Astrocyte (in vitro differentiated cells and primary cell): ENCODE data around the gene RASGEF1C. TPM values are rescaled to one million over a fixed set of nuclear protein-coding genes. Genes with fewer than 3 reads are reported as not detected.

Source experiments
- DNase-seq: peaks from one replicate; pipeline ENCODE4 v3.0.0-alpha.2; 2010; ENCODE audit warnings: low read depth
- FAIRE-seq: peaks from 2 replicates; lab custom pipeline; 2011; peaks lifted over from hg19 to GRCh38; lab: Jason Lieb, UNC
- H2AFZ ChIP-seq: 2 replicates; pipeline ENCODE4 v1.6.0; 2012; ENCODE audit warnings: low read depth, low read length, inconsistent platforms
- H3K27ac ChIP-seq: 2 replicates; pipeline ENCODE4 v1.5.1; 2011; ENCODE audit warnings: low read depth, low read length, inconsistent platforms
- H3K27me3 ChIP-seq: 2 replicates; pipeline ENCODE4 v1.6.0; 2011; ENCODE audit warnings: low read length, inconsistent platforms; ENCODE audit not compliant: insufficient read depth
- H3K36me3 ChIP-seq: 2 replicates; pipeline ENCODE4 v1.5.1; 2011; ENCODE audit warnings: low read length, inconsistent platforms; ENCODE audit not compliant: insufficient read depth
- H3K4me1 ChIP-seq: 2 replicates; pipeline ENCODE4 v1.5.1; 2011; ENCODE audit warnings: low read length, inconsistent platforms; ENCODE audit not compliant: insufficient read depth
- H3K4me2 ChIP-seq: 2 replicates; pipeline ENCODE4 v1.6.0; 2012; ENCODE audit warnings: low read length, inconsistent platforms
- H3K4me3 ChIP-seq: 2 replicates; pipeline ENCODE4 v1.5.1; 2011; ENCODE audit warnings: low read depth, mild to moderate bottlenecking, low read length, inconsistent platforms; ENCODE audit not compliant: insufficient read depth
- H3K79me2 ChIP-seq: 2 replicates; pipeline ENCODE4 v1.6.0; 2012; ENCODE audit warnings: mild to moderate bottlenecking, low read length, inconsistent platforms; ENCODE audit not compliant: insufficient read depth
- H3K9ac ChIP-seq: 2 replicates; pipeline ENCODE4 v1.6.0; 2012; ENCODE audit warnings: mild to moderate bottlenecking, low read length, inconsistent platforms
- H3K9me3 ChIP-seq: 2 replicates; pipeline ENCODE4 v1.5.1; 2012; ENCODE audit warnings: low read depth, mild to moderate bottlenecking, low read length, inconsistent platforms; ENCODE audit not compliant: insufficient read depth
- H4K20me1 ChIP-seq: 2 replicates; pipeline ENCODE4 v1.6.0; 2012; ENCODE audit warnings: low read length, inconsistent platforms; ENCODE audit not compliant: insufficient read depth
- H3K27ac Mint-ChIP-seq: one replicate; pipeline ENCODE4 v1.8.0; 2021; ENCODE audit warnings: mild to moderate bottlenecking, mixed read lengths; ENCODE audit not compliant: unreplicated experiment
- H3K27me3 Mint-ChIP-seq: one replicate; pipeline ENCODE4 v1.8.0; 2021; ENCODE audit warnings: low read depth, mixed read lengths; ENCODE audit not compliant: unreplicated experiment
- H3K36me3 Mint-ChIP-seq: one replicate; pipeline ENCODE4 v1.8.0; 2021; ENCODE audit warnings: low read depth, mixed read lengths; ENCODE audit not compliant: unreplicated experiment
- H3K4me1 Mint-ChIP-seq: one replicate; pipeline ENCODE4 v1.8.0; 2021; ENCODE audit warnings: low read depth, mixed read lengths; ENCODE audit not compliant: unreplicated experiment
- H3K4me3 Mint-ChIP-seq: one replicate; pipeline ENCODE4 v1.8.0; 2021; ENCODE audit warnings: mild to moderate bottlenecking, moderate library complexity, mixed read lengths; ENCODE audit not compliant: unreplicated experiment
- H3K9me3 Mint-ChIP-seq: one replicate; pipeline ENCODE4 v1.8.0; 2021; ENCODE audit warnings: mild to moderate bottlenecking, mixed read lengths; ENCODE audit not compliant: unreplicated experiment
- EZH2 ChIP-seq: IDR thresholded peaks from 2 replicates; pipeline ENCODE4 v1.6.1; 2012; ENCODE audit warnings: mild to moderate bottlenecking, low read length, inconsistent platforms; ENCODE audit not compliant: insufficient read depth
- total RNA-seq: library from RNA; stranded (reverse); gene quantifications from 2 replicates; pipeline ENCODE4 v1.2.1, GENCODE V29; 2021
- TF ChIP-seq, protein P1 (sequence below): IDR thresholded peaks from 2 replicates; pipeline ENCODE4 v1.5.1; 2011; ENCODE audit warnings: low read depth, mild to moderate bottlenecking, inconsistent platforms, low read length, moderate library complexity; ENCODE audit not compliant: insufficient read depth

RASGEF1C gene
- total RNA-seq, 1 donor from 2014 or later: 0.41 TPM

DNA sequence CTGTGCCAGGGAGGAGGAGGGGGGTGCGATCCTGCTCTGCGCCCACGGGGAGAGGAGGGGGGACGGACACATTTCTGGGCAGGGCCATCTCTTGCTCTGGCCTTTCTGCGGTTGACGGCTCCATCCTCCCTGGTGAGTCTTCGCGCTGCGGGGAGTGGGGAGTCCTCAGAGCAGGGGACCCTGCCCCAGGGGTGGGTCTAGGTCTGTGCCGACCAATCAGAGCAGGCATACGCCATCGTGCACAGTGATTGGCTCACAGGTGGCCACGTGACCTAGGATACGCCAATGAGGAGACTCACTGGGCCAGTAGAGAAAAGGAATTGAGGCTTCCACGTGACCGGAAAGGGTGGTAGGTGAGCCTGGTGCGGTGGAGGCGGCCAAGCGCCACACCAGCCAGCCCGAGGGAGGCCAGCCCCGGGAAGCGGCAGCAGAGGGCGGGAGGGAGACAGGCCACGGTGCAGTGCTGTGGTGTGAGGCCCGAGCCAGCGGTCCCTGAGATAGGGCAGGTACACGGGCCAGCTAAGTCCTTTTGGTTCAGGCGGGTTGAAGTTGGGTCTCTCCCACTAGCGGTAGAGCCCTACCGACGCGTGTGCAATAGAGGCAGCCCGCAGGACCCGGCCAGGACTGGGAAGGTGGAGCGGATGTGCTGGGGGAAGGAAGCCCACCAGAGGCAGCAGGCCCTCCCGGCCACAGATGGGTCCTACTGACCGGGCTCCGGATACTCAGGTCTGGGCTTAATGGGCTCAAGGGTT, 72.2 kb downstream of the RASGEF1C start:
- Mint-ChIP-seq H3K36me3 (no peaks in the 10 kb centered on the region), H3K4me3 (no peak overlapping the region), H3K27ac (no peak overlapping the region), H3K4me1 (peaks cover 4% of the 10 kb centered on the region), H3K27me3 (peaks cover 56% of the 10 kb centered on the region), H3K9me3 (peaks cover 3% of the 10 kb centered on the region)
- TF ChIP-seq, protein P1, sequence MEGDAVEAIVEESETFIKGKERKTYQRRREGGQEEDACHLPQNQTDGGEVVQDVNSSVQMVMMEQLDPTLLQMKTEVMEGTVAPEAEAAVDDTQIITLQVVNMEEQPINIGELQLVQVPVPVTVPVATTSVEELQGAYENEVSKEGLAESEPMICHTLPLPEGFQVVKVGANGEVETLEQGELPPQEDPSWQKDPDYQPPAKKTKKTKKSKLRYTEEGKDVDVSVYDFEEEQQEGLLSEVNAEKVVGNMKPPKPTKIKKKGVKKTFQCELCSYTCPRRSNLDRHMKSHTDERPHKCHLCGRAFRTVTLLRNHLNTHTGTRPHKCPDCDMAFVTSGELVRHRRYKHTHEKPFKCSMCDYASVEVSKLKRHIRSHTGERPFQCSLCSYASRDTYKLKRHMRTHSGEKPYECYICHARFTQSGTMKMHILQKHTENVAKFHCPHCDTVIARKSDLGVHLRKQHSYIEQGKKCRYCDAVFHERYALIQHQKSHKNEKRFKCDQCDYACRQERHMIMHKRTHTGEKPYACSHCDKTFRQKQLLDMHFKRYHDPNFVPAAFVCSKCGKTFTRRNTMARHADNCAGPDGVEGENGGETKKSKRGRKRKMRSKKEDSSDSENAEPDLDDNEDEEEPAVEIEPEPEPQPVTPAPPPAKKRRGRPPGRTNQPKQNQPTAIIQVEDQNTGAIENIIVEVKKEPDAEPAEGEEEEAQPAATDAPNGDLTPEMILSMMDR: no peak
- no peak for TF ChIP-seq EZH2
- no peak overlapping the region for H2AFZ ChIP-seq
- no peak overlapping the region for H3K9ac ChIP-seq
- FAIRE-seq: no peak
- no peaks in the 10 kb centered on the region for H4K20me1 ChIP-seq
- H3K4me2 ChIP-seq: no peak overlapping the region
- H3K79me2 ChIP-seq: no peaks in the 10 kb centered on the region
- no peak overlapping the region for H3K4me3 ChIP-seq
- no peak for DNase-seq
- no peaks in the 10 kb centered on the region for H3K36me3 ChIP-seq
- H3K4me1 ChIP-seq: peaks cover 11% of the 10 kb centered on the region
- no peak overlapping the region for H3K27ac ChIP-seq
- no peaks in the 10 kb centered on the region for H3K9me3 ChIP-seq
- H3K27me3 ChIP-seq: peaks cover 20% of the 10 kb centered on the region

DNA sequence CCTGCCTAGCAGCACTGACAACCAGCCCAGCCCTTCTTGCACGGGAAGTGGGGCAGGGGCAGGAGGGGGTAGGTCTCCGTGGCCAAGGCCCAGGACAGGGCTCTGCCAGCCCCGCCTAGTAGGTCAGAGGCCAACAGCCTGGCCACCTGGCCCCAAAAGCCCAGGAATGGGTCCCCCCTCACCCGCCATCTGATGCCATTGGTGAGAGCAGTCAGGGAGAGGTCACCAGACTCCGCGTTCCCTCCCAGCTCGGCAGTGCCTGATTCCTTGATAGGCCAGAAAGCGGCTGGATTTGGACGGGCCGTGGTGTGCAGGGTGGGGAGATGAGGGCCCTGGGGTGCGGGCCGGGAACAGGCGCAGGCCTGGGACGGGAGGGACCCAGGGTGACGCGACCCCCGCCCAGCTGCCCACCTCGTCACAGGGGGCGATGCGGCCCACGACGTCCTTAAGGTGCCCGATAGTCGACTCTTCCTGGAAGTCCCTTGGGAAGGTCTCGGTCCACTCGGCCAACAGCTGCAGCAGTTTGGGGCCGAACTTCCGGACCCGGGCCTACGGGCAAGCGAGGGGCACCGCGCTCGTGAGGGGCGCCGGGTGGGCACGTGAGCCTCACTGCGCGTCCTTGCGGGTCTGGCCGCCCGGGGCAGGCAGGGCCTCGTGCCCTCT, 72.9 kb downstream of the RASGEF1C start:
- H3K4me1 ChIP-seq: peaks cover 11% of the 10 kb centered on the region
- TF ChIP-seq, protein P1: no peak
- no peak for TF ChIP-seq EZH2
- no peaks in the 10 kb centered on the region for H4K20me1 ChIP-seq
- no peaks in the 10 kb centered on the region for H3K36me3 ChIP-seq
- DNase-seq: no peak
- H2AFZ ChIP-seq: no peak overlapping the region
- no peak overlapping the region for H3K27ac ChIP-seq
- H3K4me3 Mint-ChIP-seq: no peak overlapping the region
- no peak overlapping the region for H3K27ac Mint-ChIP-seq
- H3K9ac ChIP-seq: no peak overlapping the region
- H3K27me3 ChIP-seq: peaks cover 14% of the 10 kb centered on the region
- H3K4me2 ChIP-seq: no peak overlapping the region
- H3K4me3 ChIP-seq: no peak overlapping the region
- FAIRE-seq: no peak
- H3K79me2 ChIP-seq: no peaks in the 10 kb centered on the region
- no peaks in the 10 kb centered on the region for H3K9me3 ChIP-seq
- H3K27me3 Mint-ChIP-seq: peaks cover 58% of the 10 kb centered on the region
- peaks cover 3% of the 10 kb centered on the region for H3K9me3 Mint-ChIP-seq
- H3K36me3 Mint-ChIP-seq: no peaks in the 10 kb centered on the region
- peaks cover 4% of the 10 kb centered on the region for H3K4me1 Mint-ChIP-seq
